GM19395 (cell line): Measurements from ENCODE around the gene ESPN.

Experiments
- ATAC-seq: cut with Tn5 transposase; IDR thresholded peaks from one replicate; pipeline ENCODE4 v1.9.1; 2021; ENCODE audit warnings: mild to moderate bottlenecking, moderate library complexity; ENCODE audit not compliant: unreplicated experiment

Gene ESPN

GRCh38 chr1:6463120-6463412, 38.5 kb downstream of the ESPN start:
- ATAC-seq: no peak

GRCh38 chr1:6464514-6464836, 39.9 kb downstream of the ESPN start:
- ATAC-seq: no peak

DNA sequence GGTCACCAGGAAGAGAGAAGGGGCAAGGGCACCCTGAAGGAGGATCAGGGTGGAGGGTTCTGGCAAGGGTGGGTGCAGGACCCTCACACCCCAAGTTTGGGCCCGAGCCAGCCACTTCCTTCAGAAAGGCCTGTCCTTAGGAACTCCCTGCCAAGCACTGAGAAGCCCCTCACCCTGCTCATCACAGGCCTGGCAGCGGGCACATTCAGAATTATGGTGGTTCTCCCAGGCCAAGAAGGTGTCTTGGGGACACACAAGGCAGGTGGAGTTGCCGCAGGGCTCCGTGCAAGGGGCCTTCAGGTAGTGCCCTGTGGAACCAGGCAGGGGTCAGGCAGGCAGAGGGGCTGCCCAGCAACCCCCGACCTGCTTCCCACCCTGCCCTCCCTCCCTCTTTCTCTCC, 40.3 kb downstream of the ESPN start:
- no peak for ATAC-seq

- no peak for ATAC-seq
These were observed 41.0 kb downstream of the ESPN start for GRCh38 chr1:6465461-6466005.

DNA sequence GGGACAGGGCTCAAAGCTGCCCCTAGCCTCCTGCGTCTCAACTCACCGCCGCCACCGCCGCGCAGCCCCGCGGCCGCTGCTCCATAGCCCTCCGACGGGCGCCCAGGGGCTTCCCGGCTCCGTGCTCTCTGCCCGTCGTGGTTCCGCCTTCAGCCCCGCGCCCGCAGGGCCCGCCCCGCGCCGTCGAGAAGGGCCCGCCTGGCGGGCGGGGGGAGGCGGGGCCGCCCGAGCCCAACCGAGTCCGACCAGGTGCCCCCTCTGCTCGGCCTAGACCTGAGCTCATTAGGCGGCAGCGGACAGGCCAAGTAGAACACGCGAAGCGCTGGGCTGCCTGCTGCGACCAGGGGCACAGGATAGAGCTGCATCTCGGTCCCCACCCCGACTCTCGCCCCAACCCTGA, 41.4 kb downstream of the ESPN start, which contains the start of gene TNFRSF25:
Gene TNFRSF25, minus strand, starts transcription at position 151 of the 400 bp plus-strand sequence. Its CDS starts 66 bp downstream, at position 85.
- ATAC-seq: no peak

GRCh38 chr1:6466751-6467150, 42.2 kb downstream of the ESPN start:
- no peak for ATAC-seq

- ATAC-seq: no peak
These were observed 42.6 kb downstream of the ESPN start for GRCh38 chr1:6467224-6467623.

DNA sequence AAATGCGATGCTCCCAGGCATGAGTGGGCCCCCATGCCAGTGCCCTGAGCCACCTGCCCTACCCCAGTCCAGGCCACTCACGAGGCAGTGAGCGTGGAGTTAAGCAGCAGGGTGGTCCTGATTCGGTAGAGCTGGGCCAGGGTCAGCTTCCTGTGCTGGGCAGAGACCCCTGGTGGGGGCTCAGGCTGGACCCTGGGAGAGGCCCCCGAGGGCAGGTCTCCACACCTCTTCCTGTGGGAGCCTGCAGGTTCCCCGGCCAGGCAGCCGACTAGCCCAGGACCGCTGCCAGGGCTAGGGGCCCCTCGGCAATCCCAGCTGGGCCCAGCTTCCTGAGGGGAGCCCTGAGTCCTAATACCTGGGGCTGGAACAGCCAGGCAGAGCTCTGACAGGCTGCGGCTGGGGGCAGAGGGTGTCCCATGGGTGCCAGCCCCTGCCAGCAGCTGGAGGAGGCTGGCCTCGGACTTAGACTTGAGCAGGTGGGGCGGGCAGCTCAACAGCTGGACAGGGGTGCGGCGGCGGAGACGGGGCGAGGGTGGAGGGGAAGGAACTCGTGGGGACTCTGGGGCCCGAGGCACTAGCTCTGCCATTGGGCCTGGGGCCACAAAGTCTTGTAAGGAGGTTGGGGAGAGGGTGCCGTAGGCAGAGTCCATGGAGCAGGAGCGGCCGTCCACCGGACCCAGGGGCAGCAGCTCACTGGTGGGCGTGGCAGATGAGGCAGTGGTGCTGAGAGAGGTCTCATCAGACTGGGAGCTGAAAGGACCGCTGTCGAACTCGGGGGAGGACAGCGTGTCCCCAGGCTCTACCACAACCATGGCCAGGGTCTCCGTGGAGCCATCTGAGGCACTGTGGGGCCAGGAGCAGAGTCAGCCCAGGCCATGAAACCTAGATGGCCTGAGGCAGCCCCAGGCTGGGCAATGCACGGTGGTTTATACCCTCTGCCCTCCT, 43.4 kb downstream of the ESPN start:
- ATAC-seq: no peak

GRCh38 chr1:6468729-6469461, 44.3 kb downstream of the ESPN start:
- no peak for ATAC-seq

DNA sequence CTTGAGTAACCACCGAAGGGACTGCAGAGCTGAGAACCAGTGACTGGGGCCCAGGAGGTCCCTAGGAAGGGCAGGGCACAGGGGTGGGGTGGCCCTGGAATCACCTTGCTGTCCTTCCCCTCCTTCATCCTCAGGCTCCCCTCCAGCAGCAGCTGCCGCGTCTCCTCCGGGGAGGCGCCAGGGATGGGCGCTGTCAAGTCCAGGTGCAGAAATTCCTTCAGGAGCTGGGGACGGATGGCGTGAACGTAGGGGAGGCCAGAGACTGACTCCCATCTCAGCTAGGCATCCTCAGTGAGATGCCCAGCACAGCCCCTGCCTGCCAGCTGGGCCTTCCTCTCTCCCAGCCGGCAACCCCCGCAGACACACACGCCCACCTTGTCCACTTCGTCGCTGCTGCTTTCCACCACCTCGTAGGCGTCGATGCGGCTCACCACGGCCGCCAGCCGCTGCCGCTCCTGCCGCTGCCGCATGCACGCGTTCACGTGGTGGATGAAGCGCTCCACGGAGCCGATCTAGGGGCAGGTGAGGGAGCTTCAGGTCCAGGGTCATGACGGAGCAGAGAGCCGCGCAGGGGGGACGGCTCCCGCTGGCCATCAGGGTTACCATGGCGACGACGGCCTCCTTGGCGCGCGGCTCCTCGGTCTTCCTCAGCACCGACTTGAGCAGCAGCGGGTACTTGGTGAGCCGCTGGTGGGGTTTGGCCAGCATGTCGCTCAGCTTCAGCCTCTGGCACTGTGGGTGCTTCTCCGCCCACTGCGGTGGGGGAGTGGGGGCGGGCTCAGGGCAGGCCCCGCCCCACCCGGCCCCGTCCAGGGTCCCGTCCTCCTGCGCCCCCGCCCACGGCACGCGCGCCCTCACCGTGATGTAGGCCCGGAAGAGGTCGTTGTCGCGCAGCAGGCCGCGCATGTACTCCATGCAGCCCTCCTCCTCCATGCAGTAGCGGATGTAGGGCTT, 45.8 kb downstream of the ESPN start:
- ATAC-seq: no peak

DNA sequence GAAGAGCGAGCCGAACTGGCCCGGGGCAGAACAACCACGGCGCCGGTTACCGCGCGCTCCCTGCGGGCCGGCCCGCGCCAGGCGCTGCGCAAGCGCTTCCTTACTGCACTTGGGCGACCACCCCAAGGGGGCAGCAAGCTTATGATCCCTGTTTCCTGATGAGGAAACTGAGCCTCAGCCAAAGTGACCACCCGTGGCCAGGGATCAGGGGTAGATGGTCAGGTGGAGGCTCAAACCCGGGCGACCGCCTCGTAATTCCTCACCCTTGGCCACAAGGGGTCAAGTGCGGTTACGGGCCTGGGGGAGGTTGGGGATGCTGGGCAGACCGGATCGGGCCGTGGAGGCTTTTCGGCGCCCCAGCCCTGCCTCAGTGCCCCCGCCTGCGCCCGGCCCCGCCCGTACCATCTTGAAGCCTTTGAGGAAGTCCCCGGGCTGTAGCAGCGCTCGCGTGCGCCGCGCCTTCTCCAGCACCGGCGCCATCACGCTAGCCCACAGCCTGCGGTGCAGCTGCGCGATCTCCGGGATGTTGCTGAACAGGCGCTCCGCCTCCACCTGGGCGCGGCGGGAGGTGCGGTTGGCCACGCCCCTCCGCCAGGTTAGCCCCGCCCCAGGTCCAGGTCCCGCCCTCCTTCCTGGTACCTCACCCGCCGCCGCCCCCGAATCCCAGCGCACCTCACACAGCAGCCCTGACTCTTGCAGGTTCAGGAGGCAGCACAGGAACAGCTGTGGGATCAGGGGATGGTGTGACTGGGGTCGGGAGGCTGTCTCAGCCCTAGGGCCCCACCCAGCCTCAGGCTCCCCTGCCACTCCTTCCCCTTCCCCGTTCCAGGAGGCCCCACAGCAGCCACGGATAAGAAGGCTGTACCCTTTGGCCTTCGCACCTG, 46.8 kb downstream of the ESPN start:
- no peak for ATAC-seq

DNA sequence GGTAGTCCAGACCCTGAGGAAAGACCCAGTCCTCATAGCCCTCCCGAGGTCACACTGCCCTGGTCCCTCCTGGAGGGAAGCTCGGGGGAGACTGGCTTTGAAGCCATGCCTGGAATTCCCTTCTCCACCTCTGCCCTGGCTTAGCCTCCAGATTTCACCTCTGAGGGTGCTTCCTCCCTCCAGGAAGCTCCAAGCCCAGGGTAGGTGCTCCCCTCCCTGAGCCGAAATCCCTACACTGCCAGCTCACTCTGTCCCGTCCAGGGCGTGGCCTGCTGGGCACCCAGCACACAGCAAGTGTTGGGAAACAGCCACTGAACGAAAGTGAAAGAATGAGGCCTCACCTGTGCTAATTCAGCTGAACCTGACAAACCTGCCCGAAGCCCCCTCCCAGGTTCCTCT, 47.4 kb downstream of the ESPN start:
- ATAC-seq: no peak

DNA sequence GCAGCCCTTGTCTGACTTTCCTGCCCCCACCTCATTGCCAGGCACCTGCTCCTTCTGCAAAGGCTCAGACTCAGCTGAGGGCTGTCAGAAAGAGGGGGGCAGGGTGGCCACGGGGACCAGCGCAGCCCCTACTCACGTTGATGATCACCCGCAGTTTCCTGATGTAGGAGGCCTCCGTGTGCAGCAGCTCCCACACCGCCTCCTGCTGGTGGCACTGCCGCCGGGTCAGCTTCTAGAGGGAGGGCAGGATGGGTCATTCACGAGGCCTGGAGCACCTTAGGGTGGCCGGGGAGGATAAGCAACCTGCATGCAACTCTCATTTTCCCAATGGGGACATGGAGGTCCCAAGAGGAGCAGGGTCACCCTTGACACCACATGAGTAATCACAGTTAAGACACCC, 47.8 kb downstream of the ESPN start:
- no peak for ATAC-seq

GRCh38 chr1:6473156-6473555, 48.6 kb downstream of the ESPN start:
- ATAC-seq: no peak

GRCh38 chr1:6473974-6474814, 49.6 kb downstream of the ESPN start:
- ATAC-seq: no peak

DNA sequence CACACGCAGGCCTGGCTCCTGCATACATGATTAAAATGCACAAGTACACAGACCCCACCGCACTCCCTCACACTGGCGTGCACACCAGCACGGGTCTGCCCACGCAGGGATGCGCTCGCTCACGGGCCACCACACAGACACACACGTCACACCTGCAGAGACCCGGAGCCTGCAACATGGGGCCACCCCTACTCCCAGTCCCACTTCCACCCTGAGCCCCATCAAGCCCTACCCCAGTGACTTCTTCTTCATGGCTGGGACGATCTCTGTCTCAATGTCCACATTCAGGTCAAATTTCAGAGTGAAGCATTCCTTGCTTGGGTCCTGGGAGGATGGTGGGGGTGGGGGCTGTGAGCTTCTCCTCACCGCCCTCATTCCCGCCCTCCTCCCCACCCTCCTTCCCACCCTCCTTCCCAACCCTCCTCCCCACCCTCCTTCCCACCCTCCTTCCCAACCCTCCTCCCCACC, 50.3 kb downstream of the ESPN start:
- ATAC-seq: no peak

DNA sequence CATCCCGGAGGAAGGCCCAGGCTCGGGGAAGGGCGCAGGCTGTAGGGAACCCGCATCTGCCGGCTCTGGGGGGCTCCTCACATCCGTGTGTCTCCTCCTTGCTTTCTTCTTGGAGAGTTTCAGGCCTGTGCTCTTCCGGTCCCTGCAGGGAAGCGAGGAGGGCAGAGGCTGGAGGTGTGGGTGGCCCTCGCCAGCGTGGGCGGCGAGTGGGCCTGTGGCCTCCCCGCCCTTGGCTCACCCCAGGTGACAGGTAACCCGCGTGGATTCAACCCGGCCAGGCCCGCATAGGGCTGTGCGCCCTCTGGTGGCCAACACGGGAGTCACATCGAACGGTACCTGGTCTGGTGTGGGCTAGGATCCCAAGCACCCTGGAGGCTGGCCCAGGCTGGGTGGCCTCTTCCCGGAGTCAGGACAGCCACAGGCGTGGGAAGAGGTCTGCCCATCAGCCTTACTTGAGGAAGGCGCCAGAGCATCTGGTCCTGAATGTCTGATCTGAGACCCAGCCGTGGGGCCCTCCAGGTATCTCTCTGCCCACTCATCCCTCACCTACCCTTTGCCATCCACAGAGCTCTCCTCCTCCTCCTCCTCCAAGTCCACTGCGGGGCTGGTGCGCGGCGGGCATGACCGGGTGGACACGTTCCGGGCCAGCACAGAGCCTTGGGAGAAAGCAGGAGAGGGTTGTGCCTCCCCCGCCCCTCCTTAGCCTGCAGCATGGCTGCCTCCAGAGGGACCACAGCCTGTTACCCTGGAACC, 51.0 kb downstream of the ESPN start:
- ATAC-seq: no peak

- no peak for ATAC-seq
These were observed 51.9 kb downstream of the ESPN start for GRCh38 chr1:6476483-6476882.
